CD4-positive, alpha-beta T cell treated with Interleukin-1 beta for 1 hour (primary cell): ENCODE results near the gene CFAP20DC.
"Not testable (repeated sequence)": the region's sequence is repeated elsewhere in the genome, so short reads cannot be mapped to it uniquely, and the experiment has no call there.

Experiments used
- DNase-seq, 2 donors: peaks; one replicate each; pipeline ENCODE4 v3.0.0-alpha.2; 2020 to 2022

CFAP20DC gene

DNA sequence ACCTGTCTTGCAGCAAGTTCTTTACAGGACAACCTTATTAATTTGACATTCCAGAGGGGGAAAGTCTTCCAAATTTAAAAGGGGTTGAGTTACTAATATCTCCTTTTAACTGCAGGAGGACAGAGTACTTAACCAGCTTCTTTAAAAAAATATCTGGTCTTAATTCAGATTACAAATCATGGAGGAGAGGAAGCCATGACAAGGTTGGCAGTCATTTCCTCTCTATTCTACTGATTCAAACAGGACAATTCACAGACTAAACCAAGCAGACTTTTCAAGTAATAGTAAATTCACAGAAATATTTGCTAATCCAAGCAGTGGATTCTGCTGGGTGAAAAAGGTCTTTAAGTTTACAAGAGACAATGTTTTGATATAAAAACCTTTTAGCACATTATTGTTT lies 185.3 kb downstream of the CFAP20DC start:
- no peak for DNase-seq

DNA sequence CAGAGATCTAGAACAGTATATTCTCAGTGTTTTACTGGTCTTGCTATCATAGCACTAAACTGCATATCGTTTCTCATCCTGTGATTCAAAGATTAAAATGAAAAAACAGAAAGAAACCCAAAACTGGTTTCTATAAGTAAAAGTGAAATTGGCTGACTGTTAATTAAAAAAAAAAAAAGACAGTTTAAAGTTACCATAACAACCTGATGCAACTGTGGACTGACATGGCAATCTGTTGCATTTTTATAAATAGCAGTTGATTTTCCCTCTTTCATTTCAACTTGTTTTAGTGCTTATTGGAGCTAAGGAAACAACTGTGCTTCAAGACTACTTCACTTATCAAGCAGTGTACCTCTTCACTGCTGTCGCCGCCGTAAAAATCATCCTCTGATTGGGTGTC lies 186.6 kb downstream of the CFAP20DC start:
- no peak for DNase-seq

DNA sequence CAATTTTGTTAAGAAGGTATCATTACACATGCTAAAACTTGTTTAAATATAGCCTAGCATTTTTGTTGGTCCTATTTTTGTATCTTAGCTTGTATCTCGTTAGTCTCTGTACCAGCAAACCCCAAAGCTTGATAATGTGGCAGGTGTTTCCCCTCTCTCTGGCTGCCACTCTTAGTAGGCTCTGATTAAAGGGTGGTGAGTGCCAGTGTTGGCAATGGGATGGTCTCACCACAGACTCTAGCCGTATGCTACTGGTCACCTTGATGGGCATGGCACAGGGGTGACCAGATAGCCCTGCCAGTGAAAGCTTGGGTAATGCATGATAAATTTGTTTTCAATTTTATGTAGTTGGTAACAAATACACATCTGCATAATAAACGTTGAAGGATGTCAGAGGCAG lies 188.3 kb downstream of the CFAP20DC start:
- DNase-seq: no peak

DNA sequence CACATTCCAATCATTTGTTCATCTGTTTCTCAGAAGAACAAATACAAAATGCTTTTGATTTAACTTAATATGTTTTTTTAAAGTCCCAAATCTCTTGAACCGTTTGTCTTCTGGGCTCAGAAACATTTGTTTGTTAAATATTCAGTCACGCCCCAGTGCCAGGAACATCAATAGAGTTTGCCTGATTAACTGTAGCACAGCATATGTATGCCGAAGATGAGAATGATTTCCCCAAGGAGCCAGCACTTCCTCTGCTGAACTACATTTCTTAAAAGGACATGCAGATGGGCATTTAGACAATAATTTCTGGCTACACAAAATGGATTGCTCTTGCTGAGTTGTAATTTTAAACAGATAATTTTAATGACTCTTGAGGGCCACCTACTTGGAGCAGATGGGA lies 191.7 kb downstream of the CFAP20DC start:
- no peak for DNase-seq

DNA sequence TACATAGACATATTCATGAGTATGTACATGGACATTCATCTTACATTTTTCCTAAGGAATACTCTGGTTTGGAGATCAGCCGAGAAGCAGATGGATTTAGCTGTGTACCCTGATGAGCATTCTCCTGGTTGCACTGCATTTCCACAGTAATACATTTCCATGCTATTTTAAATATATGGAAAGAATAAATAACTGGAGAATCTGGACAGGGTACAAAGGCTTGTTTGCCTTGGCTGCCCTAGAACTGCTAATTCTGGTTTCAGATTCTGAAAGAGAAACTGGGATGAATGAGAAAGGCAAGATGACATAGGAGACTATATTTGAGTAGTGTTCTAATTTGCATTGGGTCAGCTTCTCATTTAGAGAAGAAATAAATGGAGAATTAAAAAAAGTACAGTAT lies 192.4 kb downstream of the CFAP20DC start:
- DNase-seq: no peak

DNA sequence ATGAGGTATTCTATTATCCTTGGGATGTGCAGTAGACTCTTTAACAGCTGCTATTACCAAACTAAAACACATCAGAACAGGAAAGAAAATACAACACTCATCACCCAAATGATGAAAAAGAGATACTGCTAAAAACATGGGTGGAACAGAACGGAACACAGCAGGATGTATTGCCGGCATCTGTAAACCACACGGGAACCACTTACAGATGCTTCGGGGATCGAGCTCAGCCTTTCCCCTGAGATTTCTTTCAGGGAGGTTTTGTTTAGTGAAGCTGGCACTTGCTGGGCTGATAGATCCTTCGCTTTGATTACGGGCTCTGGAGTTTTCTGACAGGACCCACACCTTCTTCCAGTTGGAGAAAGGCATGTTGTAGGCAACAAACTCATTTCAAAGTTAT lies 201.0 kb downstream of the CFAP20DC start:
- no peak for DNase-seq

DNA sequence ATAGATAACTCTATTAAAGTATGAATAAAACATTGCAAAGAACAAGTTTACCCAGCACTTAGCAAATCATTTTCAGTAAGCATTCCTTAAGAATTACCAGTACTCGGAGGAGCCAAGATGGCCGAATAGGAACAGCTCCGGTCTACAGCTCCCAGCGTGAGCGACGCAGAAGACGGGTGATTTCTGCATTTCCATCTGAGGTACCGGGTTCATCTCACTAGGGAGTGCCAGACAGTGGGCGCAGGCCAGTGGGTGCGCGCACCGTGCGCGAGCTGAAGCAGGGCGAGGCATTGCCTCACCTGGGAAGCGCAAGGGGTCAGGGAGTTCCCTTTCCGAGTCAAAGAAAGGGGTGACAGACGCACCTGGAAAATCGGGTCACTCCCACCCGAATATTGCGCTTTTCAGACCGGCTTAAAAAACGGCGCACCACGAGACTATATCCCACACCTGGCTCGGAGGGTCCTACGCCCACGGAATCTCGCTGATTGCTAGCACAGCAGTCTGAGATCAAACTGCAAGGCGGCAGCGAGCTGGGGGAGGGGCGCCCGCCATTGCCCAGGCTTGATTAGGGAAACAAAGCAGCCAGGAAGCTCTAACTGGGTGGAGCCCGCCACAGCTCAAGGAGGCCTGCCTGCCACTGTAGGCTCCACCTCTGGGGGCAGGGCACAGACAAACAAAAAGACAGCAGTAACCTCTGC lies 207.6 kb downstream of the CFAP20DC start:
- DNase-seq: not testable (repeated sequence)

DNA sequence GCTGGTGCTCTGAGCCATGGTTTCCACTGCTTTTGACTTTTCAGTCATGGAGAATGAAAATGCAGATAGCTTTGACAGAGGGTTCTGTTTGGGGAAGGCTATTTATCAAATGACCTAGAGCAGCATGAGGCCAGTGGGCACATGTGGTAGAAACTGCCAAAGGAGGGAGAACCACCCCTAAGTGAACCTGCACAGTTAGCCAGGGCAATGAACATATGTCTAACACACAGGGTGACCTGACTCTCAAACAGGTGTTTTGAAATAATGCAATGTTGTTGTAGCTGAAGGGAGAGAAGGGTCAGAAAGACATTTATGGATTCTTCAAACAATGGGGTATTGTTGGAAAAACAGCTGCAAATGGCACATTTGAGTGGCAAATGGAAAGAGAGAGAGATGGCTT lies 208.9 kb downstream of the CFAP20DC start:
- DNase-seq: no peak

DNA sequence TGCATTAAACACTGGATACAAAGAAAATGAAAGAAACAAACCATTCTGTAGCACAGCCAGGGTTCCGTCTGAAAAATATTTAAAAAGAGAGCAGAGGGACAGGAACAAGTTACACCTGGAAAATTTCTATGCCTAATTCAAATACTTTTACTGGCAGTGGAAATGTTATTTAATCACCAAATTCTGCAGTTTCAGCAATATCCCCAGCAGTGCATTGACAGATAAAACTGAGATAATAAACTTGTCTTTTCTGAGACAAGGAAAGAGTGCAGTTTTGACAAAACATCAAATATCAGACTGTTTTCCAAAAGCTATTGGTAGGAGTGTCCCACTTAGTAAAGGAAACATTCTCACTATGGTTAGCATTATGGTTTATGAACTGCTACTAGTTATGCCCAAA lies 209.9 kb downstream of the CFAP20DC start:
- no peak for DNase-seq

DNA sequence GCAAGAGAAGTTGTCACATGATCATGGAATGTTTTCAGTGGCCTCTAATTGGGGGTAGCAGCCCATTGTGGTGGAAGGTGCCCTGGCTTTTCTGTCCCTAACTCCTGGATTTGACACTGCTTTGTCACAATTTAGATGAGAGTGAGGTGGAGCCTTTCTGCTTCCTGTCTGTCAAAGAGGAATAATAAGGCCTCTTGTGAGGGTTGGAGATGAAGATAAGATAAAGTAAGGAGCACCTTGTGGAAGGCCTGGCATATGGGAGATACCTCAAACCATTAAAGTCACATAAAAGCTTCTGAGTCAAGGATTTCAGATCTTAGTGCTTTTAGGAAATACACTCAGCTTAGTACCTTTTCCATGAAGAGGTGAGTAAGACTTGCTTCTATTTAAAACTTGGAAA lies 210.6 kb downstream of the CFAP20DC start:
- no peak for DNase-seq

DNA sequence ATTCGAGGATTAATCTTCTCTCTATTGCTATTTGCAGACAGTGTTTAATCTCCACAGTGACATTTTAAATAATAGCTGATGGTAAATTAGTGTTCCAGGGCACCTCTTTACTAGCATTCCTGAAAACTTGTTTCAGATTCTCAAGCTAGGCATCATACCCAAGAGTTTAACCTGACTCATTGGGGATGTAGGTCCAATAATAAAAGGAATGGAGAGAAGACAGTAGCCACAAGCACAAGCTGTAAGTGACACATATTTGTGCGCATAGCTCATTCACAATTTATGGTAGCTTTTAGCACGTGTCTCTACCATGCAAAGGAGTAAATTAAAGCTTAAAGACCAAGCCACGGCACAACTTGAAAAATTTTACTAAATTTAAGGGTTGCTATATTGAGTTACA lies 212.0 kb downstream of the CFAP20DC start:
- DNase-seq: no peak

DNA sequence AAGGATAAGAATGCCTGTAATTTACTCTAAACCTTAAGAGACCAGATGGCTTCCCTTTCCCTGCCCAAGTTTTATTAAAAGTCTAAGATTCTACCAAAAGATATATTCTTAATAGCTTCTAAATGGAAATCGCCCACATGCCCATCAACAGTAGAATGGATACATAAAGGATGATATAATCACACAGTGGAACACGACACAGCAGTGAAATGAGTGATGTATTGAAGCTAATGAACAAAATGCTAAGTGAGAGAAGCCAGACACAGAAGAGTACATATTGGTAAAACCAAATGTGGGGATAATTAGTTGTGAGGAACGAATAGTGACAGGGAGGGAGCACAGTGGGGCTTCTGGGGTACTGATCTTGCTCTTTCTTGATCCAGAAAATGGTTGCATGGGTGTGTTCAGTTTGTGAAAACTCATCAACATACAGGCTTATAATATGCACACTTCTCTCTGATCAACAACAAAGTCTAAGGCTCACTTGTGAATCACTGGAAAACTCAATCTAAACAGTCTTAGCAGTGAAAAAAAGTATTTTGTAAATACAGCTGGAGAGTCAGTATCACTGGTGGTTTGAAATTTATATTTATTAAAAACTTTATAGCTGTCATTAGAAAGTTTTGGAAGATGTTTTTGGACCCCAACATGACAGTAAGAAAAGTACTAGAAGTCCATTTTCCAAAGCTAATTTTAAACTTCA lies 212.5 kb downstream of the CFAP20DC start:
- no peak for DNase-seq

DNA sequence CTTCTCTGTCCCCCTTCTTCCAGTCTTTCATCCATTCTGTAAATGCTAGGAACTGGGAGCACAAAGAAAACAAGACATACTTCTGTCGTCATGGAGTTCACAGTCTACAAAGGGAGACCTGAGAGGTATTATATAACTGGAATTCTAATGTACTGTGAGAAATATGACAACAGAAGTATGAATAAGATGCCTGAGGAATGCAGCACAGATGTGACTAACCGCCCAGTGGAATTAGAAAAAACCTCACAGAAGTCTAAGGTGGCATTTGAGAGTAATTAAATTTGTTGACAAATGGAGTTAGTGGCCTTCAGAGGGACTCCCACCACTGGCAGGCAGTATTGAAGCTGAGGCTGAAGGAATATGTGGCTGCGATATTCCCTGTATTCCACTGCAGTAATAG lies 214.7 kb downstream of the CFAP20DC start:
- no peak for DNase-seq

DNA sequence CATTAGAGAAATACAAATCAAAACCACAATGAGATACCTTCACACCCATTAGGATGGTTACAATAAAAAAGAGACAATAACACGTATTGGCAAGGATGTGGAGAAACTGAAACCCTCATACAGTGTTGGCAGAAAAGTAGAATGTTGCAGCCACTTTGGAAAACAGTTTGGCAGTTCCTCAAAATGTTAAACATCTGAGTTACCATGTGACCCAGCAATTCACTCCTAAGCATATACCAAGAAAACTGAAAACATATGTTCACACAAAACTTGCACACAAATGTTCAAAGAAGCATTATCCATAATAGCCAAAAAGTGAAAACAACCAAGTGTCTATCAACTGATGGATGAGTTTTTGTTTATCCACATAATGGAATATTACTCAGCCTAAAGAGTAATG lies 216.3 kb downstream of the CFAP20DC start:
- DNase-seq: no peak

DNA sequence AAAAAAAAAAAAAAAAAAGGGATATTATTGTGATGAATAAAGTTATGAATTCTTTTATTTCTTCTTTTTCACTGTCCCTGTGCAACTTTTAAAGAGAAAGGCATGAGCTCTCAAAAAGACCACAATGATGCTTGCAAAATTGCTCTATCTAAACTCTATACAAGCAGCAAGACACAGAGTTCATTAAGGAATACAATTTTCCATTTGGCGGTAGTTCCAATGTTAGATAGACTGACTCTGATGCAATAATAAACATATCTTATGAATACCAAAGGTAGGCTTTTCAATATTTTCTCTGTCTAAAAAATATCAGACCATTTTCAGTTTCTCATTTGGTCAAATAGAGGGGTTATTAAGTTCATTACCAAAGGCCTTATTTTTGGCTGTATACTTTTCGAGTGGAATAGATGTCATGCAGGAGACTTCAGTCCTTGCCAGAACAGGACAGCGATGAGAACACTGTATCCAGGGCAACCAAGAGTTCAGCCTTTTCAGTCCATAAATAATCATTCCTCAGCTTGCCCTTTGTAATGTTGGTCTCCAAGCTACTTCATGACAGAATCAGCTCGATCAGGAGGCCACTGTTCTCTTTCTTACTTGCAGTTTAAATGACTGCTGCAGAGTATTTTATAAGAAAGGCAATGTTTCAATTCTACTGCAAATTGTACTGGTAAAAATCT lies 220.4 kb downstream of the CFAP20DC start:
- DNase-seq: no peak

DNA sequence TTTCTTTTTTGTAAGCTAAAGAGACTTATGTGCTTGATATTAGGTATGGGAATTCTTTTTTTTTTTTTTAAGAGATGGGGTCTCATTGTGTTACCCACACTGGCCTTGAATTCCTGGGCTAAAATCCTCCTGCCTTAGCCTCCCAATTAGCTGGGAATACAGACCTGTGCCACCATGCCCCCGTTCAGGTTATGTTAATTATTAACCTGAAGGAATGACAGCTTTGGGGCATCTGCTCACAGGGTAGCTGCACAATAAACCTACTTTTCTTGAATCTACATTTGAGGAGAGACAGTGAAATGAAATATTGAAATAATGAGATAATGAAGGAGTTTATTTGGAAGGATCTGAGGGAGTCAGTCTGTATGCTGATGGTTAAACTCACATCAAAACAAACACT lies 225.0 kb downstream of the CFAP20DC start:
- DNase-seq: no peak

DNA sequence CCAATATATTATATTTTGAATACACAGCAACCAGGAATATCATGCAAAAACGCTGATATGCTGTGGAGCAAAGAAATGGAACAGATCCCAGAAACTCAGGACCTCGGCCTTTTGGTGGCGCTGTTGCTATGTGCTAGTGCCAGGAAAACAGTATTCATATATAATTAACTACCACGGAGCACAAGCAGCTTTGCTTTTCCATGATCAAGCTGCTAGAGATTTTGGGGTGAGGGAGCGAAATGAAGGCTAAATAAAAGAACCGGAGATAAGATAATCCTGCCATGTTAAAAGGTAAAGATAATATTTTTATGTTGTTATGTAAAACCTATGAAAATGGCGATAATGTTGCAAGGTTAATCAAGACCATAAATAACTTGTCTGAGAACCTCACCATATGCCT lies 225.5 kb downstream of the CFAP20DC start:
- DNase-seq: peak in 1 of 2 donors; percentile 1

DNA sequence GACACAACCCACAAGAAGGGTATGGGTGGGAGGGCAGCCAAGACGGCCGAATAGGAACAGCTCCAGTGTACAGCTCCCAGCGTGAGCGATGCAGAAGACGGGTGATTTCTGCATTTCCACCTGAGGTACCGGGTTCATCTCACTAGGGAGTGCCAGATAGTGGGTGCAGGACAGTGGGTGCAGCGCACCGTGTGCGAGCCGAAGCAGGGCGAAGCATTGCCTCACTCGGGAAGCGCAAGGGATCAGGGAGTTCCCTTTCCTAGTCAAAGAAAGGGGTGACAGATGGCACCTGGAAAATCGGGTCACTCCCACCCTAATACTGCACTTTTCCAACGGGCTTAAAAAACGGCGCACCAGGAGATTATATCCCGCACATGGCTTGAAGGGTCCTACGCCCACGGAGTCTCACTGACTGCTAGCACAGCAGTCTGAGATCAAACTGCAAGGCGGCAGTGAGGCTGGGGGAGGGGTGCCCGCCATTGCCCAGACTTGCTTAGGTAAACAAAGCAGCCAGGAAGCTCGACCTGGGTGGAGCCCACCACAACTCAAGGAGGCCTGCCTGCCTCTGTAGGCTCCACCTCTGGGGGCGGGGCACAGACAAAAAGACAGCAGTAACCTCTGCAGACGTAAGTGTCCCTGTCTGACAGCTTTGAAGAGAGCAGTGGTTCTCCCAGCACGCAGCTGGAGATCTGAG lies 243.1 kb downstream of the CFAP20DC start:
- DNase-seq: not testable (repeated sequence)

DNA sequence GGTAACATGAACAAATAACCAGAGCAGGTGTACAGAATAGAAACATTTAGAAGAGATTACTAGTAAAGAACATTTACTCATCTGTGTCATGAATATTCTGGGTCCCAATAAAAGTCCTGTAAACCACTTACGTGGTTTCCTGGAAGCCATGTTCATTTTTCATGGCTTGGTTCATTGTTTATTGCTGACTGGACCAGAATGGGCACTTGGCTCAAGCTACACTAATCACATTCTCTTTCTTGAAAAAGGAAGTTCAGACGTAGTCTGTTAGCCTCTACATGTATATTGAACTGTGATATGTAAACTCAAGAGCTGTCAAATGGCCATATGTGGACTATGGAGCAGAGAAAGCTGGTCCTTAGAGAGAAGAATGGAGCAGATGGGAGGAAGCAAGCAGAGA lies 244.9 kb downstream of the CFAP20DC start:
- no peak for DNase-seq

DNA sequence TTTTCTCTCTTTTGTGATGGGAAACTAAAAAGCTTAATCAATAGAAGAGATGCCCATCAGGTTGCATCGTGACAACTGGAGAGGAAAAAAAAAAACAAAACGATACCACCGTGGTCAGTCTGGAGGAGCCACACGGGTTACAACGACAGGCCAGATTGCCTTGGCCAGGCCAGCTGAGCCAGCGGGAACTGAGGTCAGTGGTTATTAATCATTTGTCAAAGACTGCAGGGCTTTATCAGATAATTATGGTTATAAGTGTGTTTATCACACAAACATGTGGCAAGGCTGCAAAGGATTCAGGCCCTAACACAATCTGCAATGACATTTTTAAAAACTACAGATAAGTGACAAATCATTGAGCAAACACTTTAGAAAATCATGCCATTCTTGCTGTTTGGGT lies 248.3 kb downstream of the CFAP20DC start:
- no peak for DNase-seq

DNA sequence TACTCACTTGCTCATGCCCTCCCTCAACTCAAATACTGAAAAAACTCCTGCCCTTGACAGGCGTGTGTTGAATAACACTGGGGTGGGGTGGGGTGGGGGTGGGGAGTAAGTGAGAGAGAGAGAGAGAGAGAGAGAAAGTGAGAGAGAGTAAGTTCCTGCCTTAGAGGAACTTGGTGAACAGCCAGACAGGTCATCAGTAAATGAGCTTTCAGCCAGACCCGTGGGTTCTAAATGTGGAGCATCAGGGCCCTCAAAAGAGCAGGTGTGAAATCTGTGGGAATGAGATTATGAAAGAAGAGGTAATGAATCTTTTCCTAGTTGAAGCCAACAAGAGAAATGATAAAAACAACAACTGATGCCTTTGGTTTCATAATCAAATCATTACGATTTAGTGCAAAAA lies 248.9 kb downstream of the CFAP20DC start:
- no peak for DNase-seq

DNA sequence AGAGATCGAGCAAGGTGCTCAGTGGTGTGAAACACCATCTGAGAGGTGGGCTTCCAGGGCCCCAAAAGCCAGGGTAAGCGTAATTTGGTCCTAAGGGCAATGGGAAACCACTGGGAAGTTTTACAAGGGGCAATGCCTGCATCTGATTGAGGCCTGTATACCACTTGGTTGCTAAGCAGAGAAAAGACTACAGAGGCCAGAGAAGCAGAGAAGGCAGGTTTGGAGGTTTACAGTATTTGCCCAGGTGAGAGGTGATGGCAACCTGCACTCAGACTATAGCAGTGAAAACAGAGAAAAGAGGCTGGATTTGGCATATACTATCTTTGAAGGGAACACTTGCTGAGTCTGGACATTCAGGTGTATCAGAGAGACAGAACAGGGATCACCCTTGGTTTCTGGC lies 249.8 kb downstream of the CFAP20DC start:
- no peak for DNase-seq

DNA sequence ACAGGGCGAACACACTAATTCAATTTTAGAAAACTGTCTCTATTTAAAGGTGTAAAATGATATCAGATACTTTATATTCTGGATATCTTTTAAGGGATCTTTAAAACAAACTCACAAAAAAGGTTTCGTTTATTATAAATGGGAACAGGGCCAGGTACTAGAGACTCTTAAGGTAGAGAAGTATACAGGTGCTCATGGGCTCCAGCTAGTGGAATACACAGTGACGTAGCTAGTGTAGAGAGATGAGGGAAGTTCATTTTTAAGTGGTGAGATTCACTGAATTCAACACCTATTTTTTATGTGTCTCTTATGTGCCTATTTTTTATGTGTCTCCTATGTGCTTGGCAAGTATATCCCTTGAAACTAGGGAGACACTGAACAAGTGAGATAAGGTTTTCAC lies 250.6 kb downstream of the CFAP20DC start:
- no peak for DNase-seq

DNA sequence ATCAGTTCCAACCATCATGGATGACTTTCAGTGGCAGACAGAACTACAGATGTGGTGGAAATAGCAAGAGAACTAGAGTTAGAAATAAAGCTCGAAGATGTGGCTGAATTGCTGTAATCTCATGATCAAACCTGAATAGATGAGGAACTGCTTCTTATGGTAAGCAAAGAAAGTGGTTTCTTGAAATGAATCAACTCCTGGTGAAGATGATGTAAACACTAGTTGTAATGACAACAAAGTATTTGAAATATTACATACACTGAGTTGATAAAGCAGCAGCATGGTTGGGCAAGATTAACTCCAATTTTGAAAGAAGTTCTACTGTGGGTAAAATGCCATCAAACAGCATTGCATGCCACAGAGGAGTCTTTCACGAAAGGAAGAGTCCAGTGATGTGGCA lies 251.5 kb downstream of the CFAP20DC start:
- DNase-seq: no peak
